Measurements from ENCODE around the gene VPS18.

DNA sequence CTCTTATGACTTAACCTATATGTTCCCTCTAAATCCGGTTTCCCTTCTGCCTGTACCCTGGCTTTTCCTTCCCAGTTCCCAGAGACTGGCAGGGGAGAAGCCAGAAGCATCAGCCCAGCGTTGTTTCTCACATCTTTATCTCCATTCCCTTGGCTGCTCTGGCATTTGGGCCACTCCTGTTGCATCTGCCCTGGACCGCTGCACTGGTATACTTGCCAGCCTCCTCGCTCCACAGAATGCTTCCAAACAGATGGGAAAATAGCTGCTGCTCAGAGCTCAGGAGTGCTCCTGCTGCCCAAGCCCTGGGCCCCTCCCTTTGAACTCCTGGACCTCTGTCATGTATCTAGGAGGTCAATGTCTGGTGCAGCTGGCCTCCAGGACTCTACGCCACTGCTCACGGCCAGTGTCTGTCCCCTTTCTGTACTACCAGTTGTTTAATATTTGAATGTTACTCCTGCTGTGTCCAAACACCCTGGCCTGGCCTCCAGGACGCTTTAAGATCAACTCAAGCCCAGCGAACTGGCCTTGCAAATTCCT lies 43.6 kb upstream of the VPS18 start:
- TF ChIP-seq GATA2 (IDR thresholded peaks at IDR 0.05; ENCODE audit: low read depth, low read length) (no peak), GATA3 (IDR thresholded peaks at IDR 0.05; ENCODE audit: low read depth, low read length) (no peak)

All from SH-SY5Y (cell line).